Fibroblast of lung (primary cell): ENCODE data around the gene CRABP2. TPM values are rescaled to one million over a fixed set of nuclear protein-coding genes. Genes with fewer than 3 reads are reported as not detected.

Experiments used
- DNase-seq, 2 donors: peaks; one replicate each; pipeline versions ENCODE4 v3.0.0 to v3.0.0-alpha.2; 2010; ENCODE audit warnings: low read depth in 2 of 2
- H2AFZ ChIP-seq: 2 replicates; pipeline ENCODE4 v1.5.1; 2012; ENCODE audit warnings: low read length, control low read depth, inconsistent platforms
- H3K27ac ChIP-seq: 2 replicates; pipeline ENCODE4 v1.5.1; 2011; ENCODE audit warnings: low read length, control low read depth; ENCODE audit not compliant: insufficient read depth
- H3K27me3 ChIP-seq: 2 replicates; pipeline ENCODE4 v1.5.1; 2011; ENCODE audit warnings: mild to moderate bottlenecking, low read length; ENCODE audit not compliant: control insufficient read depth, insufficient read depth
- H3K36me3 ChIP-seq: 2 replicates; pipeline ENCODE4 v1.5.1; 2011; ENCODE audit warnings: low read length; ENCODE audit not compliant: control insufficient read depth, insufficient read depth
- H3K4me1 ChIP-seq: 2 replicates; pipeline ENCODE4 v1.5.1; 2011; ENCODE audit warnings: low read length; ENCODE audit not compliant: control insufficient read depth, insufficient read depth; ENCODE audit errors: extremely low read depth
- H3K4me2 ChIP-seq: 2 replicates; pipeline ENCODE4 v1.5.1; 2011; ENCODE audit warnings: low read length, control low read depth; ENCODE audit not compliant: insufficient read depth; ENCODE audit errors: extremely low read depth
- H3K4me3 ChIP-seq, 4 experiments: fragments of 200-600 bp in 1 of 4; sonication (generic) in 1 of 4; replicated peaks in 1 of 4; 2 replicates each; pipeline ENCODE4 v1.5.1; 2011 to 2016; ENCODE audit warnings: low read length in 4 of 4, low read depth in 3 of 4, mild to moderate bottlenecking in 3 of 4, control low read depth in 2 of 4, inconsistent platforms in 1 of 4, mixed read lengths in 1 of 4; ENCODE audit not compliant: insufficient read depth in 1 of 4; ENCODE audit errors: control extremely low read depth in 1 of 4
- H3K79me2 ChIP-seq: 2 replicates; pipeline ENCODE4 v1.5.1; 2012; ENCODE audit warnings: mild to moderate bottlenecking, low read length, inconsistent platforms; ENCODE audit not compliant: control insufficient read depth, insufficient read depth
- H3K9ac ChIP-seq: 2 replicates; pipeline ENCODE4 v1.5.1; 2011; ENCODE audit warnings: mild to moderate bottlenecking, low read length, control low read depth; ENCODE audit not compliant: insufficient read depth
- H3K9me3 ChIP-seq: 2 replicates; pipeline ENCODE4 v1.5.1; 2012; ENCODE audit warnings: low read depth, low read length; ENCODE audit not compliant: control insufficient read depth, insufficient read depth
- H4K20me1 ChIP-seq: 2 replicates; pipeline ENCODE4 v1.5.1; 2011; ENCODE audit warnings: low read length; ENCODE audit not compliant: control insufficient read depth, insufficient read depth; ENCODE audit errors: extremely low read depth
- CTCF ChIP-seq, 2 donors: IDR thresholded peaks in 1 of 2; conservative IDR thresholded peaks in 1 of 2; 1 replicate in 1 of 2; 2 replicates in 1 of 2; pipeline ENCODE4 v1.5.1; 2011 to 2012; ENCODE audit warnings: low read length in 2 of 2, control low read depth in 1 of 2, inconsistent platforms in 1 of 2, low read depth in 1 of 2, mild to moderate bottlenecking in 1 of 2
- EZH2 ChIP-seq: IDR thresholded peaks from 2 replicates; pipeline ENCODE4 v1.5.1; 2012; ENCODE audit warnings: low read length, control low read depth, mild to moderate bottlenecking; ENCODE audit errors: missing control alignments
- polyA plus RNA-seq, 2 donors: library from polyadenylated mRNA; depleted of rRNA in 1 of 2; stranded (reverse) in 1 of 2; unstranded in 1 of 2; fragments of >200 nt; gene quantifications; 2 replicates each; pipeline ENCODE4 v1.2.1, GENCODE V29; 2011 to 2012; ENCODE audit warnings: missing spikeins in 1 of 2
- total RNA-seq: library from RNA; depleted of rRNA; stranded (reverse); fragments of >200 nt; gene quantifications from 2 replicates; pipeline ENCODE4 v1.2.1, GENCODE V29; 2014

The CRABP2 gene
- total and polyA plus RNA-seq, 2 donors (not counting 1 experiment from before 2014, with no cell fraction given) = 48.9 to 70.4 TPM

GRCh38 chr1:156721131-156721530, 15.7 kb upstream of the CRABP2 start:
- Histone ChIP-seq H3K79me2 (peaks cover 29% of the 10 kb centered on the region), H3K4me2 (no peak overlapping the region), H2AFZ (no peak overlapping the region), H4K20me1 (no peaks in the 10 kb centered on the region), H3K36me3 (peaks cover 15% of the 10 kb centered on the region), H3K4me3 (no peak overlapping the region), H3K9ac (no peak overlapping the region), H3K27me3 (no peaks in the 10 kb centered on the region), H3K9me3 (no peaks in the 10 kb centered on the region), H3K27ac (no peak overlapping the region), H3K4me1 (peaks cover 8% of the 10 kb centered on the region)
- no peak for TF ChIP-seq EZH2
- no peak for TF ChIP-seq CTCF (conservative IDR thresholded peaks at IDR 0.05 in 1 of 2, IDR thresholded peaks at IDR 0.05 in 1 of 2; ENCODE audit: low read depth in 1 of 2, low read length in 2 of 2)
- no peak for DNase-seq

GRCh38 chr1:156717351-156717750, 12.0 kb upstream of the CRABP2 start:
- H3K9me3 ChIP-seq = no peaks in the 10 kb centered on the region
- H4K20me1 ChIP-seq = no peaks in the 10 kb centered on the region
- no peak overlapping the region for H3K4me3 ChIP-seq
- no peaks in the 10 kb centered on the region for H3K79me2 ChIP-seq
- no peak overlapping the region for H2AFZ ChIP-seq
- no peak overlapping the region for H3K9ac ChIP-seq
- TF ChIP-seq CTCF (conservative IDR thresholded peaks at IDR 0.05 in 1 of 2, IDR thresholded peaks at IDR 0.05 in 1 of 2; ENCODE audit: low read depth in 1 of 2, low read length in 2 of 2) (no peak), EZH2 (no peak)
- H3K4me1 ChIP-seq = peaks cover 6% of the 10 kb centered on the region
- H3K27me3 ChIP-seq = no peaks in the 10 kb centered on the region
- peaks cover 2% of the 10 kb centered on the region for H3K36me3 ChIP-seq
- no peak overlapping the region for H3K27ac ChIP-seq
- H3K4me2 ChIP-seq = no peak overlapping the region
- peak in 1 of 2 donors; percentile 30 for DNase-seq

DNA sequence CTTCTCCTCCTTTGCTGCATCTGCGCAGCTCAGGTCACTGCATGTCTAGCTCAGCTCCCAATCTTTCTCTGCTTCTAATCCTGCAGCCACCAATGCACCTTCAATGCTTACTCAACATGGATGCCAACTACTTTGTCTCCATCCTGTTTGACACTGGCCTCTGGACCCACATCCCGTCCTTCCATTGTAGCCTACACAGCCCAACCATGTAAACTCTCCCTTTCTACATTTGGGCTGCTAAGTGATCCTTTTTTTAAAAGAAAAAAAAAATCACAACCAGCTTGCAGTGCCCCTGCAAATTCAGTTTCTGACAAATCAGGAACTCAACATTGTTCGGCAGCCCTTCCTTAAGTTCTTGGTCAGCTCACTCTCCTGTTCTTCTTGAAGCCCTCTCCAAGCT, 9.4 kb upstream of the CRABP2 start:
- no peaks in the 10 kb centered on the region for H4K20me1 ChIP-seq
- no peaks in the 10 kb centered on the region for H3K9me3 ChIP-seq
- H3K9ac ChIP-seq = no peak overlapping the region
- H2AFZ ChIP-seq = no peak overlapping the region
- no peaks in the 10 kb centered on the region for H3K27me3 ChIP-seq
- peaks cover 21% of the 10 kb centered on the region for H3K4me1 ChIP-seq
- no peaks in the 10 kb centered on the region for H3K36me3 ChIP-seq
- H3K79me2 ChIP-seq = no peaks in the 10 kb centered on the region
- no peak overlapping the region for H3K4me3 ChIP-seq
- H3K4me2 ChIP-seq = no peak overlapping the region
- DNase-seq = no peak
- TF ChIP-seq CTCF (conservative IDR thresholded peaks at IDR 0.05 in 1 of 2, IDR thresholded peaks at IDR 0.05 in 1 of 2; ENCODE audit: low read depth in 1 of 2, low read length in 2 of 2) = no peak
- TF ChIP-seq EZH2 = no peak
- no peak overlapping the region for H3K27ac ChIP-seq
